AG10803 (cell line): ENCODE data around the gene NFATC1.

Source experiments
- DNase-seq: peaks from one replicate; pipeline ENCODE4 v3.0.0; 2010; ENCODE audit warnings: low read depth
- H3K4me3 ChIP-seq: 2 replicates; pipeline ENCODE4 v1.5.1; 2011; ENCODE audit warnings: mild to moderate bottlenecking, low read length, control low read depth
- CTCF ChIP-seq: conservative IDR thresholded peaks from 2 replicates; pipeline ENCODE4 v1.5.1; 2011; ENCODE audit warnings: mild to moderate bottlenecking, low read length, control low read depth, inconsistent platforms

NFATC1 gene

DNA sequence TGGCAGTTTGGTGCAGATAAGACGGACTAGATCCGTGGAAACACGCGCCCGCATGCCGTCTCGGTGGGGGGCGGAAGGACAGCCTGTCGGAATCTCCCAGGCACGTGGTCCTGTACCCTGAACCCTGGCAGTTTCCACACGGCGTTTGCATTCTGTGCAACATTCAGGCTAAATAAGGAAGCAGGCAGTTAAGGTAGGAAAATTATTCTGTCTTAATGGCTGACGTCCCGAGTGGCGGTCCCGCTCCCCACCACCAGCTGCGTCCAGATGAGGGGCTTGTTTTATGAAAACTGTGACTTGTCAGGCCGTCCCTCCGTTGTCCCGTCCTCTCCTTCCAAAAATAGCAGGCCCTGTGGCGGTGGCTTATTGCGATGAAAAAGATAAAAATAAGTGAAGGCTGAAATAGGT, 120.2 kb downstream of the NFATC1 start:
- no peak overlapping the region for H3K4me3 ChIP-seq
- TF ChIP-seq CTCF: no peak
- no peak for DNase-seq

- DNase-seq: no peak
- no peak overlapping the region for H3K4me3 ChIP-seq
- TF ChIP-seq CTCF: no peak
Measured at GRCh38 chr18:79516441-79516931, 120.8 kb downstream of the NFATC1 start.

DNA sequence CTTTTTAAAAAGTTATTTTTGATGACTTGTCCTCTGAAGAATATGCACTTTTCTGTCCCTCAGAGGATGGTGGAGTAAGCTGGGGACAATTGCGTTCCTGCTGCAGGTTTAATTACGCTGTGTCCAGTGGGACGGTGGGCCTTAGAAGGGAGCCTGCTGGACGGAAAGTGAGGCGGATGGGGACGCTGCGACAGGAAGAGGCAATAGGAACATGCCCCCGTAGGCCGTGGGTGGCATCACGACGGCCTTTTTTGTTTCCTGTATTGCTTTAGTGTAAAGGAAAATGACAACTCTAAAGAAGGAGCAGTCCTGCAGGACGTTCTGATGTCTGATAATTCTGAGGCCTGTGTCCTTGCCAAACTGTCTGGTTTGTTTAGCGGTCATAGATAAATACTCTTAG, 121.6 kb downstream of the NFATC1 start:
- DNase-seq: no peak
- no peak overlapping the region for H3K4me3 ChIP-seq
- no peak for TF ChIP-seq CTCF

GRCh38 chr18:79518028-79518682, 122.4 kb downstream of the NFATC1 start:
- H3K4me3 ChIP-seq: no peak overlapping the region
- DNase-seq: no peak
- no peak for TF ChIP-seq CTCF

GRCh38 chr18:79518683-79519128, 123.0 kb downstream of the NFATC1 start:
- no peak for TF ChIP-seq CTCF
- no peak overlapping the region for H3K4me3 ChIP-seq
- DNase-seq: no peak

DNA sequence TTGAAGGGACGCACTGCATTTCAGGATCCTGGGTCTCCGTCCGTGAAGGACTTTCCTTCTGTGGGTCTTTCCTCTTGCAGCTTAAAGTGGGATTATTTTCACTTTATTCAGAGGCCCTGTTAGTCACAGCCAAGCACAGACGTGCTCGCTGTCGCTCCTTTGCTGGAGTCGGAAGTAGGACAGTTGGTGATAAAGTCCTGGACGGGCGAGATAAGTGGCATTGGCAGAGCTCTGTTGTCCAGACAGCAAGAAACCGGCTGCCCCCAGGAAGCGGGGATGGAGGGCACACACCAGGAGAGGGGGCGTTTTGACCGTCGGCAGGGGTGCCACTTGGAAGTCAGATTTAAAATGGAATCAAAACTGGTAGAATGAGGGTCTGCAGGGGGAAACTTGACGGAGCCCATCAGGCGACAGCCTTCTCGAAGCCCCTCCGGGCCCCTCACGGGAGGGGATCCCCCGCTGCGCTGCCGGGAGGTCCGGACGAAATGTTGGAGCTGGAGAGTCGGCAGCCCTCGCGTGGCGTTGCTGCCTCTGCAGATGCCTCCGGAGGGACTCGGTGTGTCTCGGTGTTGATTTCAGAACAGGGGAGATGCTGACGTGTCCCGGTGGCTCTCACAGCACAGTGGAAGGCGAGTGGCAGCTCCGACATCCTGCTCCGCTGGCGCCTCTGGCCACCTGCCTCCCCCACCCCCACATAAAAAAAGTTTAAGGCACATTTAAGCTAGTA, 124.2 kb downstream of the NFATC1 start:
- DNase-seq: no peak
- TF ChIP-seq CTCF: no peak
- no peak overlapping the region for H3K4me3 ChIP-seq
